Measurements from ENCODE around the gene VIL1.

Gene VIL1

GRCh38 chr2:218478544-218478943, 59.6 kb downstream of the VIL1 start:
- Histone ChIP-seq H3K4me1 (ENCODE audit: control insufficient read depth in 1 of 2, insufficient read depth in 2 of 2, low read length in 2 of 2) (no peaks in the 10 kb centered on the region), H2AFZ (ENCODE audit: insufficient read depth, low read length, poor library complexity) (no peak overlapping the region), H2BK12ac (ENCODE audit: low read length) (no peak overlapping the region), H4K91ac (ENCODE audit: low read depth, low read length) (no peak overlapping the region), H4K8ac (ENCODE audit: low read depth, low read length) (no peak overlapping the region), H2BK120ac (ENCODE audit: insufficient read depth, low read length, poor library complexity) (no peak overlapping the region), H3K9me3 (ENCODE audit: insufficient read depth, low read depth, low read length) (no peaks in the 10 kb centered on the region), H3K18ac (ENCODE audit: low read length) (no peak overlapping the region), H3K79me1 (ENCODE audit: low read length) (no peaks in the 10 kb centered on the region), H3K9ac (ENCODE audit: low read length) (no peak overlapping the region), H3K27me3 (ENCODE audit: insufficient read depth, low read length) (no peaks in the 10 kb centered on the region), H3K27ac (ENCODE audit: low read depth, low read length) (no peak overlapping the region), H3K23ac (ENCODE audit: low read length) (no peak overlapping the region), H3K4me3 (ENCODE audit: low read depth, low read length) (no peak overlapping the region), H3K4me2 (ENCODE audit: low read length) (no peak overlapping the region), H4K12ac (ENCODE audit: low read depth, low read length) (no peak overlapping the region), H3K14ac (ENCODE audit: low read length) (no peak overlapping the region), H3K79me2 (ENCODE audit: control insufficient read depth, insufficient read depth, low read length, poor library complexity) (no peaks in the 10 kb centered on the region), H3K4ac (ENCODE audit: low read depth, low read length) (no peak overlapping the region), H3K36me3 (ENCODE audit: control insufficient read depth in 1 of 2, insufficient read depth in 2 of 2, low read length in 2 of 2) (peaks cover 7 to 12% of the 10 kb centered on the region in 2 experiments), H2BK5ac (ENCODE audit: low read depth, low read length, poor library complexity) (no peak overlapping the region), H2AK5ac (ENCODE audit: low read length) (no peak overlapping the region)
- WGBS (ENCODE audit: extremely low coverage, insufficient coverage, insufficient read length) = no CpG with 5 or more reads among the region's 2 CpGs
- DNase-seq = peak in 1 of 2 donors; percentile 29

DNA sequence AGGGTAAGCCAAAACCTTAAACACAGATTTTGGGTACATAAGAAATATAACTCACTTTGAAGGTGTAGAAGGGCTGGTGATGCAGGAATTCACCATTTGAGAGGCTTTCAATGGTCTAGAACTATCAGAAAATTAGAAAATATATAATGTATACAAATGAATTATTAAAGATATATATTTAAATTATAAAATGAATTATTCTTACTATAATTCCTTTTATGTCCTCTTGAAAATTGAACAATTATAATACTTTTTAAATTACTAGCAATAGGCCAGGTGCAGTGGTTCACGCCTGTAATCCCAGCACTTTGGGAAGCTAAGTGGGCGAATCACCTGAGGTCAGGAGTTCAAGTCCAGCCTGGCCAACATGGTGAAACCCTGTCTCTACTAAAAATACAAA, 60.7 kb downstream of the VIL1 start:
- no peaks in the 10 kb centered on the region for H3K4me1 ChIP-seq (ENCODE audit: control insufficient read depth in 1 of 2, insufficient read depth in 2 of 2, low read length in 2 of 2)
- H3K18ac ChIP-seq (ENCODE audit: low read length) = no peak overlapping the region
- H2BK5ac ChIP-seq (ENCODE audit: low read depth, low read length, poor library complexity) = no peak overlapping the region
- H3K27ac ChIP-seq (ENCODE audit: low read depth, low read length) = no peak overlapping the region
- no peaks in the 10 kb centered on the region for H3K79me2 ChIP-seq (ENCODE audit: control insufficient read depth, insufficient read depth, low read length, poor library complexity)
- no peak overlapping the region for H2BK120ac ChIP-seq (ENCODE audit: insufficient read depth, low read length, poor library complexity)
- no peaks in the 10 kb centered on the region for H3K9me3 ChIP-seq (ENCODE audit: insufficient read depth, low read depth, low read length)
- no peak overlapping the region for H3K9ac ChIP-seq (ENCODE audit: low read length)
- no peak overlapping the region for H3K4ac ChIP-seq (ENCODE audit: low read depth, low read length)
- H4K8ac ChIP-seq (ENCODE audit: low read depth, low read length) = no peak overlapping the region
- peaks cover 11% of the 10 kb centered on the region in 2 experiments for H3K36me3 ChIP-seq (ENCODE audit: control insufficient read depth in 1 of 2, insufficient read depth in 2 of 2, low read length in 2 of 2)
- H4K91ac ChIP-seq (ENCODE audit: low read depth, low read length) = no peak overlapping the region
- H2BK12ac ChIP-seq (ENCODE audit: low read length) = no peak overlapping the region
- H3K79me1 ChIP-seq (ENCODE audit: low read length) = no peaks in the 10 kb centered on the region
- no peak overlapping the region for H2AFZ ChIP-seq (ENCODE audit: insufficient read depth, low read length, poor library complexity)
- no peaks in the 10 kb centered on the region for H3K27me3 ChIP-seq (ENCODE audit: insufficient read depth, low read length)
- no peak overlapping the region for H4K12ac ChIP-seq (ENCODE audit: low read depth, low read length)
- H3K23ac ChIP-seq (ENCODE audit: low read length) = no peak overlapping the region
- H2AK5ac ChIP-seq (ENCODE audit: low read length) = no peak overlapping the region
- WGBS (ENCODE audit: extremely low coverage, insufficient coverage, insufficient read length) = no CpG with 5 or more reads among the region's 2 CpGs
- H3K14ac ChIP-seq (ENCODE audit: low read length) = no peak overlapping the region
- DNase-seq = no peak
- no peak overlapping the region for H3K4me2 ChIP-seq (ENCODE audit: low read length)
- H3K4me3 ChIP-seq (ENCODE audit: low read depth, low read length) = no peak overlapping the region

GRCh38 chr2:218482651-218483050, 63.7 kb downstream of the VIL1 start:
- no peak overlapping the region for H3K4me3 ChIP-seq (ENCODE audit: low read depth, low read length)
- H3K79me1 ChIP-seq (ENCODE audit: low read length) = no peaks in the 10 kb centered on the region
- no peak overlapping the region for H3K4me2 ChIP-seq (ENCODE audit: low read length)
- no peak overlapping the region for H3K14ac ChIP-seq (ENCODE audit: low read length)
- H3K23ac ChIP-seq (ENCODE audit: low read length) = no peak overlapping the region
- H3K27me3 ChIP-seq (ENCODE audit: insufficient read depth, low read length) = no peaks in the 10 kb centered on the region
- no peak overlapping the region for H2BK5ac ChIP-seq (ENCODE audit: low read depth, low read length, poor library complexity)
- H3K18ac ChIP-seq (ENCODE audit: low read length) = no peak overlapping the region
- no peak overlapping the region for H2AFZ ChIP-seq (ENCODE audit: insufficient read depth, low read length, poor library complexity)
- H3K9ac ChIP-seq (ENCODE audit: low read length) = no peak overlapping the region
- no peak overlapping the region for H3K4ac ChIP-seq (ENCODE audit: low read depth, low read length)
- H3K9me3 ChIP-seq (ENCODE audit: insufficient read depth, low read depth, low read length) = no peaks in the 10 kb centered on the region
- peaks cover 5 to 9% of the 10 kb centered on the region in 2 experiments for H3K36me3 ChIP-seq (ENCODE audit: control insufficient read depth in 1 of 2, insufficient read depth in 2 of 2, low read length in 2 of 2)
- no peak for DNase-seq
- no peak overlapping the region for H4K12ac ChIP-seq (ENCODE audit: low read depth, low read length)
- no peak overlapping the region for H2BK12ac ChIP-seq (ENCODE audit: low read length)
- no peak overlapping the region for H4K91ac ChIP-seq (ENCODE audit: low read depth, low read length)
- no peak overlapping the region for H2AK5ac ChIP-seq (ENCODE audit: low read length)
- no peak overlapping the region for H2BK120ac ChIP-seq (ENCODE audit: insufficient read depth, low read length, poor library complexity)
- no CpG with 5 or more reads among the region's 1 CpG for WGBS (ENCODE audit: extremely low coverage, insufficient coverage, insufficient read length)
- H3K79me2 ChIP-seq (ENCODE audit: control insufficient read depth, insufficient read depth, low read length, poor library complexity) = no peaks in the 10 kb centered on the region
- no peaks in the 10 kb centered on the region for H3K4me1 ChIP-seq (ENCODE audit: control insufficient read depth in 1 of 2, insufficient read depth in 2 of 2, low read length in 2 of 2)
- H4K8ac ChIP-seq (ENCODE audit: low read depth, low read length) = no peak overlapping the region
- H3K27ac ChIP-seq (ENCODE audit: low read depth, low read length) = no peak overlapping the region

DNA sequence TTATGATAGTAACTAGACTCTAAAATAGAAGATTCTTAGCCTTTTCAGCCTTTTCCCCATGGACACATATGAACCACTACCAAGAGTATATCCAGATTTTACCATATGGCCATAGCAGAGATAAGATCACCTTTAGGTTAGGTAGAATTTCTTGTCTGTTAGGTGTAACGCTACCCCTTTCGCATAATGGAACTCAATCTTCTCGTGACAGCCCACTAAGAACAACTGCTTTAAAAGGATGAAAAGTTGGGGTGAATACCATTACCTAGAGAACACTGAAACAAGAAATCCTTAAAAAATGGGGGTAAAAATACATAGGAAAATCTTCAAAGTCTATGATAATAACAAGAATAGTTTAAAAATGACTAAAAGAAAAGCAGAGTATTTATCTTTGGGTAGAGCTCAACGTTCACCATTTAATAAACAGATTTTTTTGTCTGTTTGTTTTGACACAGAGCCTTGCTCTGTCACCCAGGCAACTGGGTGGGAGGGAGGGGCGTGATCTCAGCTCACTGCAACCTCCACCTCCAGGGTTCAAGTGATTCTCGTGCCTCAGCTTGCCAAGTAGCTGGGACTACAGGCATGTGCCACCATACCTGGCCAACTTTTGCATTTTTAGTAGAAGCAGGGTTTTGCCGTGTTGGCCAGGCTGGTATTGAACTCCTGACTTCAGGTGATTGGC, 67.2 kb downstream of the VIL1 start:
- Histone ChIP-seq H4K12ac (ENCODE audit: low read depth, low read length) (no peak overlapping the region), H3K4me1 (ENCODE audit: control insufficient read depth in 1 of 2, insufficient read depth in 2 of 2, low read length in 2 of 2) (no peaks in the 10 kb centered on the region), H3K4me3 (ENCODE audit: low read depth, low read length) (no peak overlapping the region), H3K9ac (ENCODE audit: low read length) (no peak overlapping the region), H4K8ac (ENCODE audit: low read depth, low read length) (no peak overlapping the region), H2AK5ac (ENCODE audit: low read length) (no peak overlapping the region), H4K91ac (ENCODE audit: low read depth, low read length) (no peak overlapping the region), H2BK5ac (ENCODE audit: low read depth, low read length, poor library complexity) (no peak overlapping the region), H3K18ac (ENCODE audit: low read length) (no peak overlapping the region), H3K9me3 (ENCODE audit: insufficient read depth, low read depth, low read length) (no peaks in the 10 kb centered on the region), H3K79me2 (ENCODE audit: control insufficient read depth, insufficient read depth, low read length, poor library complexity) (no peaks in the 10 kb centered on the region), H2AFZ (ENCODE audit: insufficient read depth, low read length, poor library complexity) (no peak overlapping the region), H3K27ac (ENCODE audit: low read depth, low read length) (no peak overlapping the region), H3K4me2 (ENCODE audit: low read length) (no peak overlapping the region), H3K27me3 (ENCODE audit: insufficient read depth, low read length) (no peaks in the 10 kb centered on the region), H3K79me1 (ENCODE audit: low read length) (no peaks in the 10 kb centered on the region), H2BK120ac (ENCODE audit: insufficient read depth, low read length, poor library complexity) (no peak overlapping the region), H3K23ac (ENCODE audit: low read length) (no peak overlapping the region), H3K4ac (ENCODE audit: low read depth, low read length) (no peak overlapping the region), H3K14ac (ENCODE audit: low read length) (no peak overlapping the region), H2BK12ac (ENCODE audit: low read length) (no peak overlapping the region), H3K36me3 (ENCODE audit: control insufficient read depth in 1 of 2, insufficient read depth in 2 of 2, low read length in 2 of 2) (peaks cover 11 to 16% of the 10 kb centered on the region in 2 experiments)
- DNase-seq = no peak
- no CpG with 5 or more reads among the region's 7 CpGs for WGBS (ENCODE audit: extremely low coverage, insufficient coverage, insufficient read length)
